ENCODE measurements around the gene PAOX.

The PAOX gene

GRCh38 chr10:133350283-133350949 is 28.6 kb upstream of the PAOX start:
- no peak for DNase-seq

DNA sequence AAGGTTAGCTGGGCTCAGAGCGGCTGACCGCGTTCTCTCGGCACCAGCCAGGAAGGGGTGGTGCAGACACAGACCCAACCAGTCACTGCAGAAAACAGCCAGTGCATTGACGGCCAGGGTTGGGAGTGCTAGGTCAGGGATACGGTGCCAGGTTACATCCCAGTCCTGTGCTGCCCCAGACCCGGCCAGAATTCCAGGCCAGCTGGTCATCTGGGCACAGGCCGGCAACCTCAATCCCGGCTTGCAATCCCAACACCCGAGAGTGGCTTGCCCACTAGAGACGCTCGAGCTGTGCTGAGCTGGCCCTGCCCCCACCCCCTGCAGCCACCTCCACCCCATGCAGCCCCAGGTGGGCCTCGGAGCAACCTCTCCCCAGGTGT is 28.1 kb upstream of the PAOX start:
- no peak for DNase-seq

- DNase-seq: no peak
Observed at GRCh38 chr10:133351408-133352318, 27.4 kb upstream of the PAOX start.

DNA sequence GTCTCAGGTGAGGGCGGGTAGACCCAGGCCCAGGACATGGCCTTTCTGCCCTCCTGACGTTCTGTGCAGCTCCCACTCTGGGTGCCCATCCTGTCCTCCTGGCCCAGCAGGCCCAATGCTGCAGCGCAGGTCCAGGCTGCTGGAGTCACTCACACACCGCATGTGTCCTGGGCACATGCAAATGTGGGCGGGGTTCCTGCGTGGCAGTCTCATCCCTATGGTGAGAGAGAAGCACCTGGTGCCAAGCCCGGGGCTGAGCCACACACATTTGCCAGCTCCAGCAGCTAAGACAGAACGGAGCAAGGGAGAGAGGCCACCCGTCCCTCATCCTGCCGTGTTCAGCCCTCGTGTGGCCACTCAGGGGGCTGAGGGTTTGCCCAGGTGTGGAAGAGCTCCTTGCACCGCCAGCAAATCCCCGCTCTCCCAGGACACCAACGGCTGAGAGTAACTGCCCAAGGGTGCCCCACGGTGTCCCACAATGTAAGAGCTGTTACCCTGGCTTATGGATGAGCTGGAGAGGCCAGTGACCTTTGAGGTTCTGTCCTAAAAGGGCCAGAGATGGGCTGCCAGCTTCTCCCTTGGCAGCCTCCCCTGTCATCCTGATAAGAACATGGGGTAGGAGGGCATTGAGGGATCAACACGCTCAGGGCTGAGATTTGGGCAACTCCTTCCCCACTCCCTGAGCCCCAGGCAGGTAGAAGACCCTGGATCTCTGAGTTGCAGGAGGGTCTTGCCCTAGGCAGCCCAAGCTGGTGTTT is 25.7 kb upstream of the PAOX start:
- DNase-seq: no peak

GRCh38 chr10:133353988-133354605 is 25.0 kb upstream of the PAOX start:
- DNase-seq: no peak

DNA sequence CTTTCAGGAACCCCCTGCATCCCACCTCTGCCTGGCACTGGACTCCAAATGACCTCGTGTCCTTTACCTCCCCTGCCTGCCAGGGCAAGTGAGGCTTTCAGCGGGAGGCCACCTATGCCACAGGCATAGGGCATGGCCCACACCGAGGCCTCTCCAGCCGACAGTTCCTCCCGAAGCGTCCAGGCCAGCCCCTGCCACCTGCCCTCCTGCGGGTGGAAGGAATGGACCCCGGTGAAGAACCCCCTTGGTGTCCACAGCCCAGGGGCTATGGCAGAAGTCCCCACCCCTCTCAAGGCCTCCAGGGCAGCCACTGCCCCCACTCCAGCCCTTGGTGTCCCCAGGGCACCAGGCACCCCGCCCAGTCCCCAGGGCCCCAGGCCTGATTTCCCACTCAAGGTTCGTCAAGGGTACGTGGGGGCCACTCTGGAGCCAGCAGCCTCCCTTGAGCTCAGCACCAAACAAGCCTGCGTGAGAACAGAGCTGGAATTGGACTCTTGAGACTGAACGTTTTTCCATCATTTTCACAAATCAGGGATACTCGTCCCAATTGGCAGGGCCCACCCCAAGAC is 24.3 kb upstream of the PAOX start:
- no peak for DNase-seq

DNA sequence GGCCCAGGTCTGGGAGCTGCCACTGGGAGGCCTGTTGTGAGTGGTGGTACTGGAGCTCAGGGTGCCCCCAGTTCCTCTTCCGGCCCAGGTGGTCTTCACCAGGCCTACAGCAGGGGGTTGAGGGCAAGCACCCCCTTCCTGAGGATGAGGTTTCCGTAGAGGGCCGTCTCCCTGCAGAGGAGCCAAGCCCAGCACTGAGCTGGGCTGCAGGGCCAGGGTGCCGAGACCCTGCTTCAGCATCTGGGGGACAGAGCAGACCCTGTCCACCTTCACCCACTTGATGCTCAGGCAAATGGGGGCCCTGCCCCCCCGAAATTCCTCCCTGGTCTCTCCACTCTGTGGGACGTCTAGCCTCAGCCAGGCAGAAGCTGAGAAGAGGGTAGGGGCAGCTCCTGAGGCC is 23.8 kb upstream of the PAOX start:
- no peak for DNase-seq

- no peak for DNase-seq
Observed at GRCh38 chr10:133355991-133356390, 23.1 kb upstream of the PAOX start.

DNA sequence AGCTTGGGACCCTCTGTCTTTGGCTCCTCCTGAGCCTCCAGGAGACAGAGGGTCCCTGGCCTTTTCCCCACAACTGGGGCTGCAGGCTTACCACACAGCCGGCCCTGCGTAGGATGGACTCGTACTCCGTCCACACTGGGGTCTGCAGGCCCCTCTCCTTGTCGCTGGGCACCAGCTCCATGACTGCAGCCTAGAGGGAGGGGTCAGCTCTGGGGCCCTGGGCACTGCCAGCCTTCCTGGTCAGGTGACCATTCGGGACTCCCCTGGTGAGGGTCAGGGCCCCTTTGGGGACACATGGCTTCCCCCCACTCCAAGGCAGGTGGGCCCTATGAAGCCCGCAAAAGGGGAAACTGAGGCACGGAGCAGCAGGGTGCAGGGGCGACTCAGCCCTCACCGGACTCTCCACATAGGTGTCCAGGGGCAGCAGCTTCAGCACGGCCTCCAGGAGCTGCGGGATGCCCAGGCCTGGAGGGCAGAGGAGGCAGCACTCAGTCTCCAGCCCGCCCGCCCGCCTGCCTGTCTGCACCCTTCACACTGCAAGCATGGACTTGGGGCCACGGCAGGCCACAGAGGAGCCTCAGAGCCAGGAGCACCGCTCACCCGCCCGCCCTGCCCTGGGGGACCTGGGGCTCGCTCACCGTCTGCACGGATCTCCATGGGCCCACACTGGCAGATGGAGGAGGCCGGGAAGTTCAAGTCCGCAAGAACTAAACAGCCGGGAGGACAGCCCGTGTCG is 22.3 kb upstream of the PAOX start:
- DNase-seq: no peak

GRCh38 chr10:133357285-133358161 is 21.5 kb upstream of the PAOX start, which contains the start of gene FUOM:
FUOM (minus strand) TSS chr10:133358019; CDS start chr10:133358007, 12 bp downstream.
- DNase-seq: no peak

- no peak for DNase-seq
Observed at GRCh38 chr10:133358162-133358924, 20.7 kb upstream of the PAOX start.

DNA sequence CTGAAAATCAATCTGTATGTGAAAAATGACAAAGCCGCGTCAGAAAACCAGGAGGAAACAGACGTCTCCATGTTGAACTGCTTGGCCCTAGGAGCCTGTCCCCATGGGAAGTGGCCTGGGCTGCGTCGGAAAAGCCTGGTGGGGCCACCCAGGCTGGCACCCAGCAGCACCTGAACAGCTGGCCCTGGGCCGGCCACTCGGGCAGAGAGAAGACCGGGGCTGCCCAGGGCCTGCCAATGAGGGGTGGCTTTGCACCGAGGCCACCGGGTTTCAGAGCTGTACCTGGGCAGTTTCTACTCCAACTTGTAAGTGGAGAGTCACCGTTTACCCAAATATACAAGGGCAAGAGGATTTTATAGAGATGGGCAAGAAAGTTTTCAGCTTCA is 20.1 kb upstream of the PAOX start:
- DNase-seq: no peak

DNA sequence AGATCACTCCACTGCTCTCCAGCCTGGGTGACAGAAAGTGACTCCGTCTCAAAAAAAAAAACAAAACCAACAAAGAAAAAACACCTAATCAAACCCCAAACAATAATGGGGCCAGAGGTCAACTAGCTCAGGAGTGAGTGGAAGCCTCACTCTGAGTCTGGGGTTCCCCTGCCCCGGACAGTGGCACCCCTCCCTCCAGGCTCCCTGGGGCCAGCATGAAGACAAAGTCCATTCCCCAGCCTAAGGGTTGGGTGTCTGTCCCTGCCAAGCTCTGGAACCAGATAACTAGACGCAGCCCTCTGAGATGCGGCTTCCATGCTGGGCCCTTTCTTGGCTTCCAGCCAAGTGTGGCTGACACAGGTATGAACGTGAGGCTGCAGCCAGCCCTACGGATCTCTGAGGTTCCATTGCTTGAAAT is 19.5 kb upstream of the PAOX start:
- DNase-seq: no peak

DNA sequence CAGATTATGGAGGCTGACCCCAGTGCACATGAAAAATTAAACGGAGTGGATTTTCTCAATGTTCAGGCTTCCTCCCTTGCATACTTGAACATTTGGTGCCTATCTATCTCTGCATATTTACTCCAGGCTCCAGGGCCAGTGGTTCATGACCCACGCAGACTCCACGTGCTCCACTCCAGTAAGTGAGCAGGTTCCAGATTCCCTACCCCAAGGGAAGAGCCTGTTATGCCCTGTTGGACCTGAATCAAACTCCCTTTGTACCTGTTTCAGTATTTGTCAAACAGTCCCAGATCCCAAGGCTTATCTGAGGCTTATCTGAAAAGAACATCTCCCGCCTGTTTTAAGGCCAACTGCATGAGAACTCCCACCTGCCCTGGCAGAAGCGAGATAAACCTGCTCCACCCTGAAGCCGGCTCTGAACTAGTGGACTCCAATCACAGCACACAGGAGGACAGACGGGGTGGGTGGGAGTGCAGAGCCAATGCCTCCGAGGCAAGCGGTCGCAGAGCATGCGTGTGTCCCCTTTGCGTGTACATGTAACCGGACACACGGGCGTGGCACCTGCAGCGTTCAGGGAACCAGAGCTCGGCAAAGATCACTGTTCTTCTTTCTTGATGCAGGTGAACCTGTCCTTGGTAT is 19.0 kb upstream of the PAOX start:
- no peak for DNase-seq

DNA sequence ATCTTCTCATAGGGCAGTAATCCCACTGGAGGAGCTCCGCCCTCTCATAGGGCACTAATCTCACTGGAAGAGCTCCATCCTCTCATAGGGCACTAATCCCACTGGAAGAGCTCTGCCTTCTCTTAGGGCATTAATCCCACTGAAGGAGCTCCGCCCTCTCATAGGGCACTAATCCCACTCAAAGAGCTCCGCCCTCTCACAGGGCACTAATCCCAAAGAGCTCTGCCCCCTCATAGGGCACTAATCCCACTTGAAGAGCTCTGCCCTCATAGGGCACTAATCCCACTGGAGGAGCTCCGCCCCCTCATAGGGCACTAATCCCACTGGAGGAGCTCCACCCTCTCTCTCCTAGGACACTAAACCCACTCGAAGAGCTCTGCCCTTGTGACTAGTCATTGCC is 17.8 kb upstream of the PAOX start:
- no peak for DNase-seq

DNA sequence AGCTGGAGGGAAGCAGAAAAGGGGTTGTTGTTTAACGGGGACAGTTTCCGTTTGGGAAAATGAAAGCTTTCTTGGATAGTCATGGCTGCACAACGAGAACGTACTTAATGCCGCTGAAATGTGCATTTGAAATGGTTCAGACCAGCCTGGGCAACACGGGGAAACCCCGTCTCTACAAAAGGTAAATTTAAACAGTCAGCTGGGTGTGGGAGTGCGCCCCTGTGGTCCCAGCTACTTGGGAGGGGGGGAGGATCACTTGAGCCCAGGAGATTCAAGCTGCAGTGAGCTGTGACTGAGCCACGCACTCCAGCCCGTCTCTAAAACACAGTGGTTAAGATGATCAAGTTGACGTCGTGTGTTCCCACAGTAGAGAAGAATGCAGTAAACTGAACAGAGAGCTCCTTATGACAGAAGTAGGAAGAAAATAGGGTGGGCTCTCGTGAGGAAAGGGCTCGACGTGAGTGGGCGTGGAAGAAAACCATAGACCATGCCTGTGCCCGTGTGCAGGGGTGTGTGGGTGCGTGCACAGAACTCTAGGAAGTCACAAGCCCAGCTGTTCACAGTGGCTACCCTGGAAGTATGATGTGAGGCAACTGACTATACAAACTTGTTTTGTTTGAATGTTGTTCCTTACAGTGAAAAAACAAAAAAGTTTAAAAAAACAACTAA is 17.2 kb upstream of the PAOX start:
- no peak for DNase-seq

DNA sequence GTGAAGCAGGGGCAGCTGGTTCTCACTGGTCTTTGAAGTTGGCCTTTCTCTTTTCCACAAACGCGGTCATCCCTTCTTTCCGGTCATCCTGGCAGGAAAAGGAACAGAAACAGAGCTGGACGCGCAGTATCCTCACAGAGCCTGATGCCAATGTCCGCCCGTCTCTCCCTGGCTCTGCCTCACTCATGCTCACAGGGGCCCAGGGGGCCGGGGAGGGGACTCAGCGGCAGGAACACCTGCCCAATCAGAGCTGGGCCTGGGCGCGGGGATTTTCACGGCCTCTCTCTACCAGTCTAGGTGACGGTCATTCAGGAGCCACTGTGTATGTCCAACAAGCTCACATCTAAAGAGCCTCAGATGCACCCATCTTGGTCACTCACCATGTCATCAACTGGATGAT is 16.2 kb upstream of the PAOX start:
- DNase-seq: no peak

DNA sequence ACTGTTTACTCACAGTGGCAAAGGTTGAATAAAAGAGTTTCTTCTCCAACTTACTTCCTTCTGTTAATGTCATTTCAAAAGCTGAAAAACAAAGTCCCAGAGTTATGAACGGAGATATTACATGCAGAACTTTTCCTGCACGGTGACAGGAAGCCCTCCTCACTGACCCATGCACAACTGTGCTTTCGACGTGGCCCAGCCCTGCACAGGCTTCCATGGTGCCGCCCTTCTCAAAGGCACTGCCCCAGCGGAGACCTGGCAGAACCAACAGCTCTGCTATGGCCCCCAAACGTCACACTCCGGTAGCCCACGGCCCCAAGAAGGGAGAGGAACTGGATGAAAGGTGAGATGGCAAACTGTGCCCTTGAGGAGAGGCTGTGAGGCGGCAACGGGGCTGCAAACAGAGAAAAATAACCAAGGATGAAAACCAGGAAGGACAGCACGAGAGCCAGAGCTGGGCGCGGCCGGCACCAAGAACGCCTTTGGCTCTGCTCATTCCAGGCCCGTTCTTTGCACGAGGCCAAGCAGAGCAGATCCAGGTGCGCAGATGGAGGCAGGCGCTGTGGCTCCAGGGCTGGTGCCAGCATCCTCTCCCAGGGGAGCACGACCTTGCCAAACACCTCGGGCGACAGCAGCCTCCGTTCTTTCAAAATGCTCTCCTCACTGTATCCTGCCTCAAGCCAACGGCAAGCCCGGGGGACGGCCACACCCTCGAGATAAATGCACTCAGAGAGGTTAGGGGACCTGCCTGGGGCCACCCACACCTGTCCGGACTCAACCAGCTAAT is 14.2 kb upstream of the PAOX start:
- no peak for DNase-seq

Measured in NCI-H1417 treated with DMSO at 0.1 percent for 48 hours (cell line).